GM19043 (cell line): ENCODE results near the gene ANKRD6.
A peak's percentile ranks its signal among the peaks of the same experiment; 100 is the strongest.

ENCODE experiments used
- ATAC-seq: cut with Tn5 transposase; IDR thresholded peaks from one replicate; pipeline ENCODE4 v1.9.1; 2021; ENCODE audit warnings: low read depth; ENCODE audit not compliant: unreplicated experiment

Gene ANKRD6

DNA sequence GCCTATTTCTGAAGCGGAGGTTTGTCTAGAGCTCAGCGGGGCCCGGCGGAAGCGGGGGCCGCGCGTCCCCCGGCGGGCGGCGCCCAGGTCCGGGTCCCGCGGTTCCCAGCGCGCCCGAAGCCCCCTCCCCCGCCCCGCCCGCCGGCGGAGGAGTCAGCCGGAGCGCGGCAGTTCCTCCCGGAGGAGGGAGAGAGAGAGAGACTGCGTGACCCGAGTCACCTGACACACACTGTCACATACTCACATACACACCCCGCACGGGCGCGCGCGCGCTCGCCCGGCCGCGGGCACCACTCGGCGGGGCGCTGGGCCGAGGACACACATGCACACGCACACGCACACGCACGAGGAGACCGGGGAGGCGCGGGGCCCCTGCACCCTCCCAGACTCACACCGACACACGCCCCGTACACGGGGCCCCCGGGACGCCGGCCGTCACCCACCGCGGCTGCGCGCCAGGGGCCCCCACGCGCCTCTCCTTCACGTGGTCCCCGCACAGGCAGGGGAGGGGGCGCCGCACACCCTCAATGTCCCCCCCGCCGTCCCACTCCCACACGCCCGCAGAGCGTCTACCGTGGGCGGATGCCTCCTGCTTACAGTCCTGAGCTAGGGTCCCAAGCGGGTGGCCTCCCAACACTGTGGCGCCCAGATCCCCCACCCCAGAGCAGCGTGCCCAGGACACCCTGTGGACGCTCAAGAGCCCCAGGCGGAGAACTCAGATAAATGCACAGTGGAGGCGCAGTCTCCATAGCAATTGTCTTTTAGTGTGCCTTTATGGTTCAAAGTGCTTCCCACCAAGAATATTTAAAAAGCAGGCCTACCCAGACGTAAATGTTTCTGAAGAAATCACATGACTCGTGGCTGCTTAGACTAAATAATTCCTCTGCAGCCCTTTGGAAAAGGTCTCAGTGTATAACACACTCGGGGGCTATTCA is 20.6 kb upstream of the ANKRD6 start, which contains the start of gene RRAGD:
Gene RRAGD (minus strand): TSS at position 203 of the 935 bp plus-strand sequence. CDS start 280 bp downstream, outside the sequence.
- peak; percentile 73 for ATAC-seq

DNA sequence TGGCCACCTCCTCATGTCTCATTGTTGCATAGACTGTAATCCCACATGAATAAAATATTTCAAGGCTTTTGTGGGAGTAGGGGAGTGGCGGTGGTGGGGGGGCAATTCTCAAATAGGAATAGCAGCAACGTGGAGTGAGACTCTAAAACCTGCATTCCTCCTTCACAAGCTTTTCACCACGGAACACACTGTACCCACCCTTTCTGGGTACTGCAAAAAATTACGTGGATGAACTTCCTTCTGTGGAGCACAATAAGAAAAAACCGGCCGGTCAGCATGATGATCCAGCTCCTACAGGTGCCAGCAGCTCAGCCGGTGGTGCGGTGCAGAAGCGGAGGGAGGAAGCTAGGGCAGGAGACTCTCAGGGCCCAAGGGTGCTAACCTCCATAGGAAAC is 19.9 kb upstream of the ANKRD6 start:
- no peak for ATAC-seq

DNA sequence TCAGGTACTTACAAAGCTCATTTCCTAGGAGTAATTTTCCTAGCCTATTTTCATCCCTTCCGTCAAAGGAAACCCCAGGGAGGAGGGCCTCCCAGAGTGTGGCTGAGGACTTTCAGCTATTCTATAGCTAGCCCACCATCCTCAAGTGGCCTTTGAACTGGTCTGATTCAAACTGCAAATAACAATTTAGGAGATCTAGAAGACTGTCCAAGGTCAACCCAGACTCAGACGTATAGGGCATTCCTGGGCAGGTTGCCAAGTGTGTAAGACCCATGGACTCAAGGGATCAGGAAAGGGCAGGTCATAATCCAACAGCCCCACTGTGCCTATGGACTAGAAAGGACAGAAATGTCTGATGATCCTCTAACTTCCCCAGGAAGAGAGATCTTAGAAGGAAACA is 18.7 kb upstream of the ANKRD6 start:
- ATAC-seq: no peak

DNA sequence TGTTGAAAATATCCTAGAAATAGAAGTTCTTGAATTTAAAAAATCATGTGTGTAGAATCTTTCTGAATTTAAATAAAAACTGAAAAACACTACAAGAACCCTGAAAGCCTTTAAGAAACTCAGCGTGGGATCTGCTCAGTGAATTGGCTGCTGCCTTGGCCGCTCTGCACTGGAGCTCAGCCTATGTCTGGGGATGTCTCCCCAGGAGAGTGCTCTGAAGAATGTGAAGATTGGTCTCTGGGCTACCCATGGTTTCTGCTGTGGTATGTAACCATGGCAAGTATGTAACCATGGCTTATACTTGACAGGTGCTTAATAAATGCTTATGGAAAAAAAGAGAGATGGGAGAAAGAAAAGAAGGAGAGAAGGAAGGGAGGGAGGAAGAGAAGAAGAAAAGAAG is 17.8 kb upstream of the ANKRD6 start:
- ATAC-seq: no peak

DNA sequence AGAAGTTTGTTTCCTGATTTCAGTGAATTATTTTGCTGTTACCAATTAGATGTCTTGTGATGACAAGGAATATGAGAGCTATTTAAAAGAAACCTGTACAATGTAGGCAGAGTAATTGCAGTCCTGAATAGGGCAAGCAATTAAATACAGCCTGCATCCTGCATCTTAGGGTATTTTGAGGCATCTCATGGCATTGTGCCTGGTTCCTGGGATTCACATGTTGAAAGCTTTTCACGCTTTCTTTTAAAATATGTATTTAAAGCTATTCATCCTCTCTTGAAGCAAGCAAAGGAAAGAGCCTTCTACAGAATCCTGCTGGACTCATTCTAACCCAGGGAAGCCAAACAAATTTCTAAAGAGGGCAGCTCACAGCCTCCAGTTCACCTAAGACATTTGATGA is 16.2 kb upstream of the ANKRD6 start:
- ATAC-seq: no peak

DNA sequence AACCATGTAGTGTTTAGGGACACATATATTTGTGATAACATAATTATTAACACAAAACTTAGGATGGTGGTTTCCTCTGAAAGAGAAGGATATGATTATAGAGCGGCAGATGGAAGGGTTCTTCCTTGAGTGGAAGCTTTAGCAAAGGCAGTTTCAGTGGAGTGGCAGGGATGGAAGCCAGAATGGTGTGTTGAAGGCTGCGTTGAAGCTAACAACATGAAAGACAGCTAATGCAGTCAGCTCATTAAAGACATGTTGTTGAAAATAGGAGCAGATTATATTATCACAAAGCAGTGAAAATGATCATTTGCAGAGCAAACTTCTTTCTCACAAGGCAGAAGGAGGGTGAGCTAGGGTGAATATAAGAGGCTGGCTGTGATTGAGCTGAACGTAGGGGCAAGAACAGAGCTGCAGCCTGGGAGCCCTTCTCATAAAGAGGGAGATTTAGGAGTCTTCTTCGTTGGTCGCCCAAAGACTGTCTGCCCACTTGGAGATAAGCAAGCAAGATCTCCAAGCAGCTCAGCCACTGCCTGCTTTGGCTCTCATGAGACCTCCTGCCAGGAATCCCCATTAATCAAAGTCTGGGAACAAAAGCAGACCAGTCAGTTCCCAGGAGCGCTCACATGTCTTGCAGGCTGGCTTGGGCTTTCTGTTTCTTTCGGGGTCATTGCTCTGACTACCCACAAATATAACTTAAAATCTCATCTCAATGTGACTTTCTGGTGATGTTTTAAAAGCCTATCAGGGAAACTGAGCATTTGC is 2.6 kb upstream of the ANKRD6 start:
- no peak for ATAC-seq

DNA sequence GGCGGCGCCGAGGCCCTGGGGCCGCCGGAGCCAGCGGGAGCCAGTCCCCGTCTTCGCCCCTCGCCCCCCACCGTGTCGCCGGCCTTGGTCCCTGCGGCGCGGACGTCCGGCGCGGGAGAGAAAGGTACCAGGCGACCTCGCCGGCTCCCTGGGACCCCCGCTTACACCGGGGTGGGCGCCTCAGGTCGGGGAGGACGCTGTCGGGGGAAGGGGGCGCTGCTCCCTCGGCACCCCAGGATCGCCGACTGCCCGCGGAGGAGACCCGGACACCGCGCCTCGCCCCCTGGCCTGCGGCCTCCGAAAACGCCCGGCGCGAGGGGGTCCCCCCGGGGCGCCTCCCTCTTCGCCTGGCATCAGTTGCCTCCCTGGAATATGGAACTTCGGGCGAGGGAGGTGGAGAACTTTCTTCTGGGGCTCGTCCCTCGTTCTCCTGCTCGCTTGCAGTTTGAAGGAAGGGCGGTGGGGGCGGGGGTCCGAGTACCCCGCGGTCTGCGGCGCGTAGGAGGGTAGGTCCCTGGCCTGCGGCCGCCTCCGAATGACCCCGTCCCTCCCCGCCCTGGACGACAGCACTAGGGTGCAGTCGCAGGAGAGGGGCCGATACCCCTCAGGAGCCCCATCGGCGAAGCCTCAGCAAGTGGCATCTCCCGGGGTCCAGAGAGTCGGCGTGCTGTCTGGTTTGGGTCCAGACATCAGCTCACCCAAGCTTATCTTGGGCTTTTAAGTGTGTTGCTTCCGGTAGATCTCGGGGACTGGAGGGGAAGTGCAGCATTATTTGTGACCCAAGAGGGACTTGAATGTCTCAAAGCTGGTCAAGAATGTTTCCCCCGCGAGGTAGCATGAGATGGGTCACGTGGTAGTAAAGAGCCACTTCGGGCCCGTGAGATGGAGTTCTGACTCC is 549 bp downstream of the ANKRD6 start:
- peak; percentile 43 for ATAC-seq

DNA sequence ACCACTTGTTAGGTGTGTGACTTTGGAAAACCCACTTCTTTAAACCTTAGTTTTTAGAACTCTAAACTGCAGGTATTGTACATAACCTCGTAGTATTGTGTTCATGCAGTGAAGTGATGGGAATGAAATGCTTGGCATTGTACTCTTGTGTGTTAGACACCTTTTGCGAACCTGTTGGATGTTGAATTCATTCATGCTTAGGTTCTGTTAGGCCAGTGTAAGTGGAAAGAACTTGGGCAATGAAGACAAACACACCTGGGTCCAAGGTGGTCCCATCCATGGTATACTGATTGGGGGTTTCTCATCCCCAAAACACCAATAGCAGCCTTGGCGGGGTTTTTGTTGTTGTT is 1.2 kb downstream of the ANKRD6 start:
- no peak for ATAC-seq

DNA sequence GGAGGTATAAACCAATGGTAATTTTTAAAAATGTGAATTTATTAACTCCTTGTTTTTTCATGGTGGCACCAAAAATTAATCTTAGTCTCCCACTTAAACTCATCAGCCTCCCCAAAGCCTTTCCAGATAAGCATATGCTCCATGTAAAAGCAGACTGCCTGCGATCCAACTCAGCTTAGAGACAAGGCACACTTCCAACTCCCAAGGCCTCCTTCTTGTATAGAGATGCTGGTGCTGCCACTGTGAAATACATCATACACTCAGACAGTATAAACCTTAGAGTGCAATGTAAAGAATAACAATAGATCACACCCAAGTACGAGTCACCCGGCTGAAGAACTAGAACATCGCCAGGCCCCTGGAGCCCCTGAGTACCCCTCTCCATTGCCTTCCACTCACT is 2.0 kb downstream of the ANKRD6 start:
- no peak for ATAC-seq

DNA sequence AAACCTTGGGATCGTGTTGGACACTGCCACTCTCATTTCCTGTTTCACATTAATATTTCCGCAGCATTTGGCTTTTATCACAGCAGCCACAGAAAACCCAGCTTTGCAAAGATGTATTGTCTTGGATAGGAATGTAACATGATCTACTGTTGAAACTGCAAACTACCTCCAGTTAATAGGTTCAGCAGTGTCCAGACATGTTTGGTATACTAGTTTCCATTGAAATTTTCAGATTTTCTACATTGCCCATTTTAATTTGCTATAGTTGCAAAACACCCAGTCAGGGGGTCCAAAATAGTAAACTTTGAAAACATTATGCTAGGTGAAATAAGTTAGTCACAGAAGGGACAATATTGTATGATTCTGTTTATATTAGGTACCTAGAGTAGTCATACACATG is 3.3 kb downstream of the ANKRD6 start:
- ATAC-seq: no peak

DNA sequence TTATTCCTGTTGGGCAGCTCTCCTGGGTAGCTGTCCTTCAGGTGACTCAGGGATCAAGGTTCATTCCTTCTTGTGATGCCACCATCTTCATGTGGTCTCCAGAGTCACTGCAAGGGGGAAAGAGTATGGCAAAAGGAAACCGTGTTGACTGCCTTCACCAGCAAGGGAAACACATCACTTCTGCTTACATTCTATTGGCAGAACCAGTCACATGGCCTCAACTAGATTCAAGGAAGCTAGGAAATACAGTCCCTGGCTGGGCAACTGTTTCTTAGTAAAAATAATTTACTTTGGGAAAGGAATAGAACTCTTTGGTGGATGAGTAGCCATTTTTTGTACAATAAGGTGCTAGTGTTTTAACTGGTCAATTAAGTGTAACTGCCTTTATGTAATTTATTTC is 5.3 kb downstream of the ANKRD6 start:
- no peak for ATAC-seq

DNA sequence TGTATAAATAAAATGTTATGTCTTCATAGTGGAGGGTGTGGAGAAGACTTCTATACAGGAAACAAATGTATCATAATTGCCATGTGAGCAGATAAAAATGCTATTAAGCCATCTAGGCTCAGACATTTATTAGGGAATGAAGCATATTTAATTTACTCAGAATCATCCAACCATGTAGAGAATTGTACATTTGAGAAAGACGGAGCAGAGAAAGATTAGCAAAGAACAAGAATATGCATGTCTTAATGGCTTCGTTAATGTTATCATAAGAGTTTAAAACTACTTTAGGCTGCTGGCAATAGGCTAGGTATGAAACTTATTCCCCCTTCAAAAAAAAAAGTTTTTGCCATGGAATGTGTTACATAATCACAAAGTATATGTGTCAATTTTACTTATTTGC is 6.1 kb downstream of the ANKRD6 start:
- no peak for ATAC-seq

DNA sequence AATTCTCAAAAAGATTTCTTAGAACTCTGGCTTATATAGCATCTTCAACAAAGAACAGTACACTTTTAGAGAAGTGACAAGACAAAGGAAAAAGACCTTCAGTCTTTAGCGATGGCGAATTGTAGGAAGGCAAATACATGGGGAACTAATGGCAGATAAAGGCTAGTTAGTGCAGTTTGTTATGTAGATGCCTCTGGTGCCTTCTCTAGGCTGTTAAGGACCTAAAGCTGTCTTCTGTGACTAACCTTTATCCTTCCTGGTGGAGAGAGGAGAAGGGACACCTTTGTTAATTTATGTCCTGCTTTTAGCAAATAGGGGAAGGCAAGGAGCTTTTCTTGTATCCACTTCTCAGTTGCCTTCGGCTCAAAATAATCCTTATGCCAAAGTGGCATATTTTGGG is 7.2 kb downstream of the ANKRD6 start:
- ATAC-seq: no peak

DNA sequence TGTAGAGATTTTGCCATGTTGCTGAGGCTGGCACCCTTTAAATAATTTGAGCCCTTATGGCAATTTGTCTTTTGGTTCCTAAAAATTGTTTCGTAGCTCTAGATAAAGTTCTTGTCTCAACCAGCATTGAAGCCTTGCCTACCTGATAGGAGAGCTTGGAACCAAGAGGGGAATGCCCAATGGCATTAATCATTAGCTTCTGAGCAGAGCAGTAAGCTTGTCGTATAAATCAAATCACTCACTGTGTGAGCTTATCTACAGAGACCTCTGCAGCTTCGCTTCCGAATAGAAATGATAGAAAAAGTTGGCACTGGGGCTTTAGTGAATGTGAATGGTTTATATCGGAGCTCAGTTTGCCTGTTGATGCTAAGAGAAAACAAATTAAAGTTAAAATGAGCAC is 10.7 kb downstream of the ANKRD6 start:
- no peak for ATAC-seq

DNA sequence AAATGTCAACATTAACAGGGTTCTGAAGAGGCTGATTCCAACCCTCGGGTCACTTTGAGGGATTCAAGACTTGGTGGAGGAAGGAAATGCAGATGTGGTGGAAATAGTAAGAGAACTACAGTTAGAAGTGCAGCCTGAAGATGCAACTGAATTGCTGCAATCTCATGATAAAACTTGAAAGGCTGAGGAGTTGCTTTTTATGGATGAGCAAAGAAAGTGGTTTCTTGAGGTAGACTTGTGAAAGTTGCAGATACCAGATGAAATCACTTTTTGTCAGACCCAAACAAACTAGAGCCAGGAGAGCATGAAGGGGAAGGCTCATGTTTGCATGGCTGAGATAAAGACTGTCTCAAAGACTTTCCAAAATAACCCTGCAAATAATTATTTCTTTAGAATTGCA is 16.2 kb downstream of the ANKRD6 start:
- no peak for ATAC-seq

DNA sequence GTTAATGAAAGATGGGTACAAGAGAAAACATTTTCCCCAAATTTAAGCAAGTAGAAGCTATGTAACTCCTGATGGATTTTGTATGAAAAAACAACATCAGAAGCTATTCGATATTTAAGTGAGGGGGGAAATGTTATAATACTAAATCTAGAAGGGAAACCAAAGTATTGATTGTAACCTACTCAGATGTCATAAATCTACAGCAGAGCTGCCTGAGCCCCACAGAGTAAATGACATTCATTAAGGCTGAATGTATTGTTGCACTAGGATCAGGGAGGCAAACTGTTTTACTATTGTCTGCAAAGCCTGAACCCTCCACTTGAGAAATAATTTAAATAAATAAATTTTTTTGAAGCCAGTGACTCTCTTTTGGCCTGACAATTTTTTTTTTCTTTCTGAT is 19.3 kb downstream of the ANKRD6 start:
- no peak for ATAC-seq

DNA sequence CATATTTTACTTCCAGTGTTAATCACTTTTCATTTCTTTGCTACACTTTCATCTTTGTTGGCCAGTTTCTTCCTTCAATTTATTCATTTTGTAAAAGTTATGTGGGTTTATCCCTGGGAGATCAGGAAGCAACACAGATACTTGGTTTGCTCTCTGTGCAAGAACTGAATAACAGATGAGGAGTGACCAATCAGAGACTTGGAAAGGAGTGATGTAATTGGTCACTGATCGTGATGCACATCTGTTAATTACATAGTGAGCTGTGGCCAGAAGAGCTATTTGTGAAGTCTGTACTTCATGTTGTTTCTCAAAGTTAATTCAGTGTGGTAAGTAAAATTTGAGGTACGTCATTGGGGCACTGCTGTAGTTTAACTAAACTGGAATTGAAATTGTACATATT is 21.3 kb downstream of the ANKRD6 start:
- no peak for ATAC-seq

DNA sequence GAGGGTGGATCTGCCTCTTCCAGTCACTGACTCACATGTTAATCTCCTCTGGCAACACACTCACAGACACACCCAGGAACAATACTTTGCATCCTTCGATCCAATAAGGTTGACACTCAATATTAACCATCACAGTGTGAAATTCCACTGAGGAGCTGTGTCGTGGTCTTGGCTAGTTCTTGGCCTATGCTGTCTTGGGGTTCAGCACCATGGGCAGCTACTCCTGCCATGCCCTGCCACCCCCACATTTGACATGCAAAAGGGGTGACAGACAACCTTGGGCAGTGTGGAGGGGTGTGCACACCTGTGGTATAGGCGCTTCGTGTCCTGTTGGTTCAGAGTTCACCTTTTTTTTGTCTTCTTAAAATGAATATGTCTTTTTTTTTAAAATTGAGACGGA is 25.8 kb downstream of the ANKRD6 start:
- no peak for ATAC-seq

DNA sequence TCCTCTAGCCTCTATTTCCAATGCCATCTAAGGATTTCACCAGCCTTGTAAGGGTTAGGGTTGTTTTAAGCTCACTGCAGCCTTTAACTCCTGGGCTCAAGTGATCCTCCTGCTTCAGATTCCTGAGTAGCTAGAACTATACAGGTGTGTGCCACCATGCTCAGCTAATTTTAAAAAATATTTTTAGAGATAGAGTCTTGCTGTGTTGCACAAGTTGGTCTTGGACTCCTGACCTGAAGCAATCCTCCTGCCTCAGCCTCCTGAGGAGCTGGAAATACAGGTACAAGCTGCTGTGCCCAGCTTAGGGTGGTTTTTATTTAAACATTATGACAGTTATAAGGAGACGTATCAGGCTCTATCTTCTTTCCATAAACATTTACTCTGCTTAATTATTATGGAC is 26.5 kb downstream of the ANKRD6 start:
- no peak for ATAC-seq

DNA sequence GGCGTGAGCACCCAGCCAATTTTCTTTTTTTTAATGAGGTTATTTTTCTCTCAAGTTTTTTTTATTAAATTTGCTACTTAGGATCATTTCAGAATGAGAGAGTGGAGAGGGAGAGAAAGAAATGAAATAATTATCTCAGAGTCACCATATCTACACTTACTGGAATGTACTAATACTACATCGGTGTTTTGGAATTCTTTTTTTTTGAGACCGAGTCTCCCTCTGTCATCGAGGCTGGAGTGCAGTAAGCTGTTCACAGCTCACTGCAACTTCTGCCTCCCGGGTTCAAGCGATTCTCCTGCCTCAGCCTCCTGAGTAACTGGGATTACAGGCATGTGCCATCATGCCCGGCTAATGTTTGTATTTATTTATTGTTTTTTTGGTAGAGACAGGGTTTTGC is 27.8 kb downstream of the ANKRD6 start:
- ATAC-seq: no peak

DNA sequence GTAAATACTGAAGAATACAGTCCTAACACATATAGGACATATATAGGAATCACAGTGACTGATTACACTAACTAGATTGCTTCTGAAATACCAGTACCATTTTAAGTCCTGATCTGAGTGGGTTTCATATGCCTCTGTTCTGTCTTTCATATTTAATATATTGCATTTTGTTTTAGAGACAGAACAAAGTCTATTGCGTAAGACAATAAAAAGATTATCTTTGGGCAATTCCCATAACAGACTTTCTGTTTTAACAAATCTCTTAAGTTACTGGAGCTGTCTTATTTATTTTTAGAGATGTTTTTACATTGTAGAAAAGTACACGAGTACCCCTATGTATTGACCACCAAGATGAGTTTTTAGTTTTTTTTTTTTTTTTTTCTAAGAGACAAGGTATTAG is 29.6 kb downstream of the ANKRD6 start:
- no peak for ATAC-seq
